HG03039 (cell line): ENCODE data around the gene MEIS2.
"Not testable (repeated sequence)": the region's sequence is repeated elsewhere in the genome, so short reads cannot be mapped to it uniquely, and the experiment has no call there.

Experiments
- ATAC-seq: cut with Tn5 transposase; IDR thresholded peaks from one replicate; pipeline ENCODE4 v1.9.1; 2021; ENCODE audit warnings: mild to moderate bottlenecking, moderate library complexity; ENCODE audit not compliant: unreplicated experiment

Gene MEIS2

GRCh38 chr15:37010595-37010994 lies 89.8 kb downstream of the MEIS2 start:
- ATAC-seq = no peak

GRCh38 chr15:37009288-37009687 lies 91.1 kb downstream of the MEIS2 start:
- ATAC-seq = no peak

- ATAC-seq = no peak
Observed at GRCh38 chr15:37008205-37008604, 92.1 kb downstream of the MEIS2 start.

GRCh38 chr15:37007301-37007700 lies 93.0 kb downstream of the MEIS2 start:
- ATAC-seq = no peak

- no peak for ATAC-seq
Observed at GRCh38 chr15:37004981-37005735, 95.2 kb downstream of the MEIS2 start.

- no peak for ATAC-seq
Observed at GRCh38 chr15:37004373-37004869, 95.9 kb downstream of the MEIS2 start.

- no peak for ATAC-seq
Observed at GRCh38 chr15:37002041-37002672, 98.2 kb downstream of the MEIS2 start.

GRCh38 chr15:37001417-37001816 lies 98.9 kb downstream of the MEIS2 start:
- no peak for ATAC-seq

GRCh38 chr15:36999778-37000177 lies 100.6 kb downstream of the MEIS2 start:
- no peak for ATAC-seq

GRCh38 chr15:36996538-36997181 lies 103.7 kb downstream of the MEIS2 start:
- no peak for ATAC-seq

GRCh38 chr15:36996121-36996520 lies 104.2 kb downstream of the MEIS2 start:
- no peak for ATAC-seq

GRCh38 chr15:36994790-36995189 lies 105.6 kb downstream of the MEIS2 start:
- no peak for ATAC-seq

- ATAC-seq = no peak
Observed at GRCh38 chr15:36992454-36992853, 107.9 kb downstream of the MEIS2 start.

GRCh38 chr15:36988947-36989346 lies 111.4 kb downstream of the MEIS2 start:
- no peak for ATAC-seq

- no peak for ATAC-seq
Observed at GRCh38 chr15:36982430-36982829, 117.9 kb downstream of the MEIS2 start.

GRCh38 chr15:36980281-36980680 lies 120.1 kb downstream of the MEIS2 start:
- not testable (repeated sequence) for ATAC-seq

GRCh38 chr15:36978625-36979024 lies 121.7 kb downstream of the MEIS2 start:
- ATAC-seq = no peak

- ATAC-seq = no peak
Observed at GRCh38 chr15:36978126-36978525, 122.2 kb downstream of the MEIS2 start.

GRCh38 chr15:36977659-36978058 lies 122.7 kb downstream of the MEIS2 start:
- no peak for ATAC-seq

GRCh38 chr15:36972704-36973103 lies 127.6 kb downstream of the MEIS2 start:
- no peak for ATAC-seq

- ATAC-seq = no peak
Observed at GRCh38 chr15:36970522-36970921, 129.8 kb downstream of the MEIS2 start.

- no peak for ATAC-seq
Observed at GRCh38 chr15:36967929-36968328, 132.4 kb downstream of the MEIS2 start.
